GM12872 (cell line): ENCODE results near the gene GYS2.
A peak's percentile ranks its signal among the peaks of the same experiment; 100 is the strongest.

ENCODE experiments used
- TF ChIP-seq, protein P1 (sequence below): IDR thresholded peaks from 3 replicates; pipeline ENCODE4 v1.5.1; 2011; ENCODE audit warnings: low read depth, mild to moderate bottlenecking, low read length, moderate library complexity; ENCODE audit not compliant: insufficient read depth

GYS2 gene

DNA sequence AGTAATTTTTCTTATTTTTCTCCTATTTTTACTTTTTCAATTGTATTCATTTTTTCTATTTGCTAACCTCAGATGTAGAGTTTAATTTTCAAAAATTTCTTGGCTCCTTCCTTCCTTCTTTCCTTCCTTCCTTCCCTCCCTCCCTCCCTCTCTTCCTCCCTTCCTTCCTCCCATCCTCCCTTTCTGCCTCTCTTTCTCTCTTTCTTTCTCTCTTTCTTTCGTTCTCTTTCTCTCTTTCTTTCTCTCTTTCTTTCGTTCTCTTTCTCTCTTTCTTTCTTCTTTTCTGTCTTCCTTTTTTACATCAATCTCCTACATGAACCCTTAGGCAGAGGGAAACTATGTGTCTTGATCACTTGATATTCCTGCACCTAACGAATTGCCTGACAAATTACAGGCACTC, 12.4 kb upstream of the GYS2 start:
- TF ChIP-seq, protein P1, sequence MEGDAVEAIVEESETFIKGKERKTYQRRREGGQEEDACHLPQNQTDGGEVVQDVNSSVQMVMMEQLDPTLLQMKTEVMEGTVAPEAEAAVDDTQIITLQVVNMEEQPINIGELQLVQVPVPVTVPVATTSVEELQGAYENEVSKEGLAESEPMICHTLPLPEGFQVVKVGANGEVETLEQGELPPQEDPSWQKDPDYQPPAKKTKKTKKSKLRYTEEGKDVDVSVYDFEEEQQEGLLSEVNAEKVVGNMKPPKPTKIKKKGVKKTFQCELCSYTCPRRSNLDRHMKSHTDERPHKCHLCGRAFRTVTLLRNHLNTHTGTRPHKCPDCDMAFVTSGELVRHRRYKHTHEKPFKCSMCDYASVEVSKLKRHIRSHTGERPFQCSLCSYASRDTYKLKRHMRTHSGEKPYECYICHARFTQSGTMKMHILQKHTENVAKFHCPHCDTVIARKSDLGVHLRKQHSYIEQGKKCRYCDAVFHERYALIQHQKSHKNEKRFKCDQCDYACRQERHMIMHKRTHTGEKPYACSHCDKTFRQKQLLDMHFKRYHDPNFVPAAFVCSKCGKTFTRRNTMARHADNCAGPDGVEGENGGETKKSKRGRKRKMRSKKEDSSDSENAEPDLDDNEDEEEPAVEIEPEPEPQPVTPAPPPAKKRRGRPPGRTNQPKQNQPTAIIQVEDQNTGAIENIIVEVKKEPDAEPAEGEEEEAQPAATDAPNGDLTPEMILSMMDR = no peak

DNA sequence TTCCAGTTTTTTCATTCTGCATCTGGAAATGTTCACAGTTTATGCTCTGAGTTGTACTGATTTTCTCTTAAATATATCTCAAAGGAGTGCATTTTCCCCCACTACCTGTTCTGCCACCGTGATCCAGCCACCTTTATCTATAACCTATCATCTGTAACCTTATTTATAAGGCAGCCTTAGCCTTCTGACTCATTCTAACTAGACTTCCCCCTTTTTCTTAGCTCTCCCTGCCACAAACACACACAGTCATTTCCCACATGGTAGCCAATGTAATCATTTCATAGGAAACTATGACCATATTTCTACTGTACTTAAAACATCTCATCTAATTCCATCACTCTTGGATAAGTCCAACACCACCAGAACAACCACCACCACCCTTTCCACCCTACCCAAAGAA, 10.8 kb upstream of the GYS2 start:
- TF ChIP-seq, protein P1 = no peak

DNA sequence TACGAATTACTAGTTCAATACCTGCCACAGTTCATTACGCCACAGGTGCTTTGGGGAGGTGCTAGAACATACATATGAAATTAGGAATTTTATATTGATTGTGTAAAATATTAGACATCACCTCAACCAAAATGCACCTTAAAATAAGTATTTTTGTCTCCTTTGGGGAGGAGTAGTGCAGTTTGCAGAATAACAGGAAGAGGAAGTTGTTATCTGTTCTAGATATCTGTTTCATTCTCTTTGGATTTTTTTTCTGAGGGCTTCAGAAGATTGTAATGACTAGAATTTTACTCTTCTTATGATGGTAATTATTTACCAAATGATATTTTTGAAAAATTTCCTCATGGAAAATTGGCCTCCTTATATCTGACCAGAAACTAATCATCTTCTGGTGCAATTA, 9.9 kb upstream of the GYS2 start:
- TF ChIP-seq, protein P1 = no peak

DNA sequence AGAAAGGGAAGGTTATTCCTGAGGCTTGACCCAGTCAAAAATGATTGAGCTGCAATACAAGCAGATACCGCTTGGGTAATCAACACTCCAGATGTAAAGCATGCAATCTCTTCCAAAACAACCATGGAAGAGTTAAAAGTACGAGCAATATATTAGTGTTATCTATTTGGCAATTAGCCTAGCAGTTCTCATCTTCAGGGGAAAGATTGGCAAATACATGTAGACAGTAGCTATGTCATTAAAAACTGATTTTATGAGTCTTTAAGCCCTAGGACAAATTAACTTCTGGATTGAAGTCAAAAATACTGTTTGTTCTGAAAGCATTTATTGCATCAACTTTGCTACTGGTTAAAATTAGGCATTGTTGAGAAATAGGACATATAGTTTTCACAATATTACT, 9.3 kb upstream of the GYS2 start:
- TF ChIP-seq, protein P1 = peak; percentile 31; the same call in 1 of the 3 replicates

DNA sequence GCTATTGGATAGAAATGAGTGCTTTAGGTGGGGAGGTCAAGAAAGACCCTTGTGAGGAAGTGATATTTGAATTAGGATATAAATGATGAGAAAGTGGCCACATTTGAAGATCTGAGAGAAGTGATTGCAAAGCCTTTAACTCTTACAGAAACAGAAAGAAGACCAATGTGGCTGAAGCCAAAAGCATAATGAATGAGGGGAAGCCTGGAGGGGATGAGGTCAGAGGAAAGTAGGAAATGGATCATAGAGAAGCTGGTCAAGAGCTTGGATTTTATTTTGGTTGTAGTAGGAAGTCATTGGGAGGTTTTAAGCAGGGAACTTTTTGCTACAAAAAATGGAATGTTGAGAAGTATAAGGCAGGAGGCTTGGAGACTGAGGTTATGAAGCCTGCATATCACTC, 3.5 kb upstream of the GYS2 start:
- TF ChIP-seq, protein P1 = no peak

DNA sequence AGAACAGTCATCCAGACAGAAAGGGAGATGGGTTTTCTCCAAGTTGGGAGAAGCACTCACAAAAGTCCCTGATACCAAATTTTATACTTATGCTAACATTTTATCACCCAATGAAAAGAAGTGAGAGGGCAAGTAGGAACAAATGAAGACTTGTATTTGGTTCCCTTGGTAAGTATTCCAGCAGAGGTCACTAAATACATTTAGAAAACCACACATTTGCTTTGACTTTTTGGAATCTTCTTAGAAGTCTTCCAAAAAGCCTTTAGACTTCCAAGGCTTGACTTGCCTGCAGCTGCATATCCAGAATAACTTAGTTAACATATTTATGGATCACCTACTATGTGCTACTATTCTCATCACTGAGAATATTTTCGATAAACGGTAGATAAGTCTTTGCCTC, 3.1 kb upstream of the GYS2 start:
- TF ChIP-seq, protein P1 = peak; percentile 6; the same call in 1 of the 3 replicates

DNA sequence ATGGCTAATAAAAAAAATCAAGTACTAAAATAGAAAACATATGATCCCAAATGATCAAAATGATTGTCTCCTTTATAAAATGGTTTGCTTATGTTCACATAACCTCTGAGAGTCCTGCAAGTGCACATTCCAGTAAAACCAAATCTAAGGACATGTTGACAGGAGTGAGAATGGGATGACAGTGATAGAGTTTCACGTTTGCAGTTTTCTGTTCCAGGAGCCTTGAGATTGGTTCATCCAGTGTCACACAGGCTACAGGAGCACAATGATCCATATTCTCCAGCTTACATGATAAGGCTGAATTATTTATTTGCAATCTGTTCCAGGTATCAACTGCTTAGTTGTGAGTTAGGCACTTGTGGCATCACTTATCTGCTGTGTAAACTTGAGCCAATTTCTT, 1.5 kb upstream of the GYS2 start:
- TF ChIP-seq, protein P1 = no peak

DNA sequence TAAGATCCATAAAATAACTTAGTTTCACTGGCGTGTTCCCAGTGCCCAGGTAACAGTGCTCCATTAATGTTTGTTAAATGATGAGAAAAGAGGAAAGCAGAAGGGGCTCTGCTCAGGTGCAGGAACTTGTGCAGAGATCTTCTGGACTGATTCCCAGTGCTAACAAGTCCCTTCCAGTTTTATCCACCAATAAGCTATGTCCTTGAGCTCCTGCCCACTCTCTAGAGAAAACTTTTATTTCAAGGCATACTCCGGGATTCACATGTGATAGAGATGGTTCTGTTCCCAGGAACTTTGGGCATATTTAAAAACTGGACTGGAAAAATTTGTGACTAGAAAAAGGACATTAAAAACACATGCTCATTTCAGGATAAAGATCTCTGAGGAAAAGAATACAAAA, 1.9 kb downstream of the GYS2 start:
- TF ChIP-seq, protein P1 = no peak
